HepG2 (cell line): ENCODE data around the gene DOCK3. TPM values are rescaled to one million over a fixed set of nuclear protein-coding genes. Genes with fewer than 3 reads are reported as not detected.

Source experiments
- ATAC-seq: fragments of 200-7000 bp; cut with Tn5 transposase; 3 replicates; pipeline ENCODE4 v1.9.1; 2020; ENCODE audit warnings: mild to moderate bottlenecking, moderate library complexity
- BruUV-seq: library from RNA; stranded (reverse); fragments of 400-500 nt; replicated peaks from 2 replicates; lab custom pipeline; 2021; lab: Mats Ljungman, UMichigan
- CTCF ChIA-PET: fragments of 300-600 bp; formaldehyde crosslinking; extraction: SDS; loops from one replicate; lab custom pipeline; 2021; ENCODE audit warnings: low total read pairs, inconsistent platforms, low intra/inter-chr PET ratio; lab: Yijun Ruan, JAX
- POLR2A ChIA-PET: fragments of 350-600 bp; sonication (Branson Sonifier 250); formaldehyde crosslinking; loops from one replicate; lab custom pipeline; 2020; ENCODE audit warnings: antibody characterized with exemption, inconsistent platforms; lab: Yijun Ruan, JAX
- DNase-seq: peaks from one replicate; pipeline ENCODE4 v3.0.0-alpha.2; 2015; ENCODE audit warnings: low spot score
- FAIRE-seq: peaks from 3 replicates; lab custom pipeline; 2011; peaks lifted over from hg19 to GRCh38; lab: Jason Lieb, UNC
- H2AFZ ChIP-seq: one replicate; pipeline ENCODE4 v1.6.1; 2011; ENCODE audit warnings: low read length, inconsistent platforms
- H3K27ac ChIP-seq: fragments of 300-600 bp; 3 replicates; pipeline ENCODE4 v1.8.0; 2011; ENCODE audit warnings: mixed run types, mild to moderate bottlenecking, mixed read lengths, low read length, inconsistent platforms; ENCODE audit not compliant: insufficient read depth; ENCODE audit errors: extremely low read length
- H3K27me3 ChIP-seq, 2 experiments: fragments of 200-600 bp in 1 of 2; 2 replicates in 1 of 2; 3 replicates in 1 of 2; pipeline versions ENCODE4 v1.6.0 to v1.8.0; 2011; ENCODE audit warnings: low read length in 2 of 2, mild to moderate bottlenecking in 2 of 2, moderate library complexity in 2 of 2, inconsistent platforms in 1 of 2; ENCODE audit not compliant: insufficient read depth in 2 of 2, control insufficient read depth in 1 of 2
- H3K36me3 ChIP-seq, 2 experiments: fragments of 200-600 bp in 1 of 2; replicated peaks in 1 of 2; 2 replicates in 1 of 2; 3 replicates in 1 of 2; pipeline versions ENCODE4 v1.5.1 to v1.8.0; 2011; ENCODE audit warnings: low read length in 2 of 2, inconsistent platforms in 1 of 2; ENCODE audit not compliant: insufficient read depth in 2 of 2, control insufficient read depth in 1 of 2
- H3K4me1 ChIP-seq: 2 replicates; pipeline ENCODE4 v1.5.1; 2012; ENCODE audit warnings: low read length, inconsistent platforms; ENCODE audit not compliant: insufficient read depth
- H3K4me2 ChIP-seq: 2 replicates; pipeline ENCODE4 v1.6.0; 2011; ENCODE audit warnings: low read depth, low read length, inconsistent platforms
- H3K4me3 ChIP-seq, 3 experiments: fragments of 200-600 bp in 1 of 3; sonication (generic), shearing (Covaris generic) in 1 of 3; replicated peaks in 1 of 3; 2 replicates each; pipeline ENCODE4 v1.5.1; 2011 to 2016; ENCODE audit warnings: low read length in 3 of 3, inconsistent platforms in 2 of 3, low read depth in 2 of 3, mild to moderate bottlenecking in 2 of 3, control low read depth in 1 of 3, mixed read lengths in 1 of 3; ENCODE audit not compliant: insufficient read depth in 1 of 3
- H3K79me2 ChIP-seq: one replicate; pipeline ENCODE4 v1.6.1; 2011; ENCODE audit warnings: low read length, inconsistent platforms; ENCODE audit not compliant: insufficient read depth
- H3K9ac ChIP-seq: 2 replicates; pipeline ENCODE4 v1.6.0; 2011; ENCODE audit warnings: mild to moderate bottlenecking, low read depth, low read length, inconsistent platforms; ENCODE audit not compliant: insufficient read depth
- H3K9me3 ChIP-seq: 2 replicates; pipeline ENCODE4 v1.5.1; 2012; ENCODE audit warnings: mild to moderate bottlenecking, low read length
- H4K20me1 ChIP-seq: 2 replicates; pipeline ENCODE4 v1.6.0; 2011; ENCODE audit warnings: inconsistent platforms, mild to moderate bottlenecking, low read length, moderate library complexity; ENCODE audit not compliant: insufficient read depth
- BHLHE40 ChIP-seq: IDR thresholded peaks from 2 replicates; pipeline ENCODE4 v1.6.1; 2011; ENCODE audit warnings: low read length, improper control_type of control experiment
- IRF1 ChIP-seq: sonication (generic); formaldehyde crosslinking; IDR thresholded peaks from 2 replicates; pipeline ENCODE4 v1.4.0; 2020; ENCODE audit warnings: low read depth, mild to moderate bottlenecking, missing genetic modification reagents
- KLF9 ChIP-seq: IDR thresholded peaks from 2 replicates; pipeline ENCODE4 v1.6.1; 2016; ENCODE audit warnings: low read depth
- NBN ChIP-seq: fragments of 450-650 bp; conservative IDR thresholded peaks from 2 replicates; pipeline ENCODE4 v1.6.1; 2017
- NRL ChIP-seq: sonication (generic); formaldehyde crosslinking; IDR thresholded peaks from 2 replicates; pipeline ENCODE4 v1.5.0; 2020; ENCODE audit warnings: missing genetic modification reagents, mild to moderate bottlenecking, moderate library complexity, borderline replicate concordance
- POLR2AphosphoS5 ChIP-seq: IDR thresholded peaks from 2 replicates; pipeline ENCODE4 v1.6.1; 2012; ENCODE audit warnings: low read depth, low read length
- RXRA ChIP-seq: sonication (generic); formaldehyde crosslinking; IDR thresholded peaks from 2 replicates; pipeline ENCODE4 v1.5.1; 2020; ENCODE audit warnings: missing genetic modification reagents
- SALL2 ChIP-seq: sonication (generic); formaldehyde crosslinking; IDR thresholded peaks from 2 replicates; pipeline ENCODE4 v1.8.1; 2023; ENCODE audit warnings: mild to moderate bottlenecking, missing genetic modification reagents, inconsistent platforms
- SCMH1 ChIP-seq: sonication (generic); formaldehyde crosslinking; IDR thresholded peaks from 2 replicates; pipeline ENCODE4 v1.9.0; 2021; ENCODE audit warnings: missing genetic modification reagents, mild to moderate bottlenecking, borderline replicate concordance
- SP2 ChIP-seq: sonication (generic); formaldehyde crosslinking; IDR thresholded peaks from 2 replicates; pipeline ENCODE4 v1.5.1; 2020; ENCODE audit warnings: mild to moderate bottlenecking, missing genetic modification reagents
- STAT5B ChIP-seq: sonication (generic); formaldehyde crosslinking; IDR thresholded peaks from 2 replicates; pipeline ENCODE4 v1.4.0; 2020; ENCODE audit warnings: missing genetic modification reagents
- TAF15 ChIP-seq: fragments of 200-400 bp; formaldehyde crosslinking; IDR thresholded peaks from one replicate; pipeline ENCODE4 v1.6.1; 2018; ENCODE audit warnings: mild to moderate bottlenecking, low read depth, low read length; ENCODE audit not compliant: poor library complexity, severe bottlenecking
- TFAP4 ChIP-seq: sonication (generic); IDR thresholded peaks from 2 replicates; pipeline ENCODE4 v1.6.1; 2016; ENCODE audit warnings: low read depth, borderline replicate concordance
- ZBTB42 ChIP-seq: sonication (generic); formaldehyde crosslinking; IDR thresholded peaks from 2 replicates; pipeline ENCODE4 v1.5.0; 2020; ENCODE audit warnings: mild to moderate bottlenecking, missing genetic modification reagents
- ZNF33B ChIP-seq: sonication (generic); formaldehyde crosslinking; IDR thresholded peaks from 2 replicates; pipeline ENCODE4 v1.5.1; 2020; ENCODE audit warnings: mild to moderate bottlenecking, missing genetic modification reagents
- ZNF414 ChIP-seq: sonication (generic); formaldehyde crosslinking; IDR thresholded peaks from 2 replicates; pipeline ENCODE4 v1.5.0; 2020; ENCODE audit warnings: missing genetic modification reagents
- ZNF7 ChIP-seq: IDR thresholded peaks from 2 replicates; pipeline ENCODE4 v1.6.1; 2016; ENCODE audit warnings: missing biosample characterization, missing genetic modification reagents
- ZNF75D ChIP-seq: sonication (generic); formaldehyde crosslinking; IDR thresholded peaks from 2 replicates; pipeline ENCODE4 v1.8.1; 2023; ENCODE audit warnings: missing genetic modification reagents, mild to moderate bottlenecking, borderline replicate concordance
- WGBS: methylation state at CpG from one replicate; pipeline ENCODE4 v1.1.6; 2017; ENCODE audit warnings: low lambda C conversion rate; 5-methylcytosine and 5-hydroxymethylcytosine counted together
- in situ Hi-C: cut with HindIII; loops from 2 replicates; pipeline ENCODE4 v1.10.0; 2017; ENCODE audit warnings: low pct_unique_long_range_greater_than_20kb; ENCODE audit not compliant: extremely low pct_ligation_motif_present
- intact Hi-C: fragments of 100-400 bp; cut with micrococcal nuclease; formaldehyde crosslinking; loops from one replicate; pipeline ENCODE4 v1.10.0; 2022; ENCODE audit not compliant: unreplicated experiment
- polyA plus RNA-seq, 8 experiments: library from polyadenylated mRNA; depleted of rRNA in 3 of 8; stranded (reverse) in 7 of 8; unstranded in 1 of 8; fragments of >200 nt; fragmentation: Illumina TruSeq in 4 of 8; extraction: Trizol in 4 of 8; gene quantifications; 2 replicates each; pipeline versions ENCODE4 v1.2.1 to v1.2.3, GENCODE V29; 2011 to 2016; ENCODE audit warnings: low read depth in 4 of 8, missing spikeins in 1 of 8, mixed read lengths in 1 of 8; ENCODE audit not compliant: insufficient read depth in 1 of 8
- total RNA-seq, 5 experiments: library from RNA; depleted of rRNA; stranded (reverse); fragments of >200 nt; fragmentation: Illumina TruSeq; extraction: Trizol; gene quantifications; 2 replicates each; pipeline ENCODE4 v1.2.3, GENCODE V29; 2016; ENCODE audit warnings: low read depth in 1 of 5

The DOCK3 gene
- total and polyA plus RNA-seq, 2 of the 13 experiments (the other 11 are each of a cell fraction or from before 2014, with no cell fraction given): not detected

- TF ChIP-seq NRL (CRISPR knock-in tag): no peak
- no peak for TF ChIP-seq POLR2AphosphoS5
- TF ChIP-seq SP2 (CRISPR knock-in tag): no peak
- TF ChIP-seq TAF15: no peak
Measured at GRCh38 chr3:51282931-51283330, 608.2 kb downstream of the DOCK3 start (continued).

- H3K9ac ChIP-seq: no peak overlapping the region
- no peak overlapping the region for H3K27ac ChIP-seq
- no peaks in the 10 kb centered on the region for H3K4me1 ChIP-seq
- ChIA-PET CTCF (no interaction called here), POLR2A (no interaction called here)
- no peak overlapping the region for H3K4me2 ChIP-seq
- DNase-seq (no peak), FAIRE-seq (no peak), ATAC-seq (no peak)
- no peak for TF ChIP-seq ZBTB42 (CRISPR knock-in tag)
- TF ChIP-seq IRF1: no peak
- TF ChIP-seq RXRA: no peak
- no peak for TF ChIP-seq KLF9 (CRISPR knock-in tag)
- no peak for TF ChIP-seq ZNF75D (CRISPR knock-in tag)
- no peak for TF ChIP-seq SCMH1 (CRISPR knock-in tag)
- TF ChIP-seq TFAP4: no peak
- no peak for TF ChIP-seq ZNF33B (CRISPR knock-in tag)
- no peak for TF ChIP-seq BHLHE40
- TF ChIP-seq SALL2: no peak
- TF ChIP-seq NBN: no peak
- TF ChIP-seq ZNF7: no peak
- no peak for TF ChIP-seq STAT5B (CRISPR knock-in tag)
- no peak for TF ChIP-seq ZNF414 (CRISPR knock-in tag)
- H4K20me1 ChIP-seq: no peaks in the 10 kb centered on the region
- no CpG with 5 or more reads among the region's 1 CpG for WGBS
- peaks cover 0 to 11% of the 10 kb centered on the region in 2 experiments; a peak in 1 of 5 replicates for H3K27me3 ChIP-seq
- no peaks in the 10 kb centered on the region for H3K9me3 ChIP-seq
- H3K4me3 ChIP-seq: no peak overlapping the region
- no peaks in the 10 kb centered on the region for H3K36me3 ChIP-seq
- H2AFZ ChIP-seq: no peak overlapping the region
- in situ Hi-C loops: no loop called here
- intact Hi-C loops: no loop called here
- no peaks in the 10 kb centered on the region for H3K79me2 ChIP-seq
- no TSS peak for BruUV-seq
Measured at GRCh38 chr3:51283421-51283820, 608.7 kb downstream of the DOCK3 start.
